Aorta (tissue), 5 donors: Measurements from ENCODE around the gene TBCK. TPM values are rescaled to one million over a fixed set of nuclear protein-coding genes. Genes with fewer than 3 reads are reported as not detected.
"Not testable (repeated sequence)": the region's sequence is repeated elsewhere in the genome, so short reads cannot be mapped to it uniquely, and the experiment has no call there.

Experiments
- ATAC-seq: fragments of 200-7000 bp; cut with Tn5 transposase; one replicate; pipeline ENCODE4 v1.9.1; 2022; ENCODE audit warnings: moderate library complexity; ENCODE audit not compliant: low FRiP score
- DNase-seq, 2 donors: peaks; one replicate each; pipeline ENCODE4 v3.0.0-alpha.2; 2020
- H3K27ac ChIP-seq, 2 donors: one replicate each; pipeline ENCODE4 v1.5.1; 2013; ENCODE audit warnings: low read length in 2 of 2, mild to moderate bottlenecking in 2 of 2, moderate library complexity in 2 of 2, control low read depth in 1 of 2, inconsistent platforms in 1 of 2, low read depth in 1 of 2
- H3K27me3 ChIP-seq, 2 donors: one replicate each; pipeline ENCODE4 v1.6.1; 2013; ENCODE audit warnings: control low read depth in 1 of 2, low read length in 1 of 2, mild to moderate bottlenecking in 1 of 2, moderate library complexity in 1 of 2; ENCODE audit not compliant: insufficient read depth in 2 of 2, control insufficient read depth in 1 of 2
- H3K36me3 ChIP-seq, 2 donors: one replicate each; pipeline ENCODE4 v1.6.1; 2013; ENCODE audit warnings: control low read depth in 1 of 2, low read length in 1 of 2, mild to moderate bottlenecking in 1 of 2; ENCODE audit not compliant: insufficient read depth in 2 of 2, control insufficient read depth in 1 of 2
- H3K4me1 ChIP-seq, 2 donors: one replicate each; pipeline ENCODE4 v1.6.1; 2013; ENCODE audit warnings: low read length in 2 of 2, control low read depth in 1 of 2, mild to moderate bottlenecking in 1 of 2, moderate library complexity in 1 of 2; ENCODE audit not compliant: insufficient read depth in 2 of 2, control insufficient read depth in 1 of 2
- H3K4me3 ChIP-seq, 2 donors: one replicate each; pipeline ENCODE4 v1.5.1; 2013; ENCODE audit warnings: low read length in 2 of 2, control low read depth in 1 of 2, mild to moderate bottlenecking in 1 of 2
- H3K9me3 ChIP-seq: one replicate; pipeline ENCODE4 v1.6.1; 2013; ENCODE audit warnings: mild to moderate bottlenecking, low read length; ENCODE audit not compliant: control insufficient read depth
- WGBS, 2 donors: extraction: QIAGEN DNeasy Blood & Tissue Kit; methylation state at CpG; one replicate each; pipeline ENCODE4 v1.1.7; 2013; 5-methylcytosine and 5-hydroxymethylcytosine counted together
- intact Hi-C, 2 donors: fragments of 100-400 bp; cut with DNase I; formaldehyde crosslinking; loops; one replicate each; pipeline versions ENCODE4 v1.14.2 to v1.15.0; 2022
- polyA plus RNA-seq, 2 donors: library from polyadenylated mRNA; stranded (reverse); fragments of 200-250 nt; gene quantifications; one replicate each; pipeline ENCODE4 v1.2.3, GENCODE V29; 2013
- total RNA-seq, 2 donors: library from RNA; stranded (reverse); fragmentation: NEBNext Ultra II Directional; extraction: Animal tissue kit (Norgen Biotek cat#: 25700); gene quantifications; one replicate each; pipeline ENCODE4 v1.2.1, GENCODE V29; 2021
- donor health status: healthy with polysubstance abuse.
- donor health status: Bipolar disorder and iron deficiency.
- donor health status: DM: no; HTN: no; CAD: no.
- donor health status: DM: no; HTN: no; CAD: no.
- donor health status: DM: yes; HTN: yes; CAD: no.

Gene TBCK
- total and polyA plus RNA-seq, 4 donors = 8.3 to 64.1 (median 31.1) TPM

DNA sequence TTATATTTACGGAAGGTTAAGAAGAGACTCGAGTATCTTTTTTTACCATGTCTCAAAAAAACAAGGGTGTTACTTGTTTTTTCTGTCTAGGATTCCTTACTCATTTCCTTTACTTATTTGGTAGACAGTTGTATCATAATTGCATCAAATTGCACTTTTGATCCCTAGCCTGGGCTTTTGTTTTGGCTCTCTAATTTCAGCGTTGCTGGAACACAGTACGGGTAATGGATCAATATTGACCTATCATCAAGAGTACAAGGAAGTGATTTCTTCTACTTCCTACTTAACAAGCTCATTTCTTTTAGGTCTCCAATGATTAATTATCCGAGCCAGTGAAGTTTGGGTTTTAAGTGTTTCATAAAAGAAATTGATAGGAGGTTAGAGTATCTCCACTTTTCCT, 17.2 kb upstream of the TBCK start:
- no peaks in the 10 kb centered on the region for H3K27me3 ChIP-seq

DNA sequence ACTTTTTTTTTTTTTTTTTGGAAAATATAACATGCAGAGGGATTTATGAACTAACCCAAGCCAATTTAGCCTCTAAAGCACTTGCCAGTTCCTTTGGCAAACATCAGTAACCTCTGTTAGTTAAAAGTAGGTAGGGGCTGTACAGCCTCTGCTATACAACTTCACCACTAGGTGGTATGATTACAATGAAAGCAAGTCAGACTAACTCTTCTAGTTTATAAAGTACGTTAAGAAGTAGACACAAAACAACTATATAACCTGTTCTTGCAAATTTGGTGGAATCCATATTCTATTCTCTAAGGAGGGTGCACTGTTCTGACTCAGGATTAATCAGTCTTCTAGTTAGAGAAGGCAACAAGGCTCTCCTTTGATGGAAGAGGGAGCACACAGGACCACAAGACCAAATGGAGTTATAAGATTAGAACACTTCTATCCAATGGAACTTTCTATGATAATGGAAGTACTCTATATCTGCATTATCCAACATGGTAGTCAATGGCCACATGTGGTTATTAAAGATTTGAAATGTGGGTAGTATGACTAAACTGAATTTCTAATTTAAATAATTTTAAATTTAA, 13.1 kb upstream of the TBCK start:
- Histone ChIP-seq H3K27ac (no peak overlapping the region), H3K4me3 (no peak overlapping the region), H3K4me1 (no peaks in the 10 kb centered on the region), H3K36me3 (peaks cover 0 to 3% of the 10 kb centered on the region in 2 donors), H3K27me3 (no peaks in the 10 kb centered on the region), H3K9me3 (no peaks in the 10 kb centered on the region)
- no peak for ATAC-seq
- 2 to 5% methylated on average over 1 of the region's 1 CpG for WGBS, 2 donors
- DNase-seq = no peak
- intact Hi-C loops = no loop called here

More for the DNA sequence above, 17.2 kb upstream of the TBCK start:
- no peaks in the 10 kb centered on the region for H3K9me3 ChIP-seq
- no peak for ATAC-seq
- H3K4me1 ChIP-seq = no peaks in the 10 kb centered on the region
- no peak overlapping the region for H3K27ac ChIP-seq
- intact Hi-C loops = no loop called here
- H3K36me3 ChIP-seq = peaks cover 3 to 4% of the 10 kb centered on the region in 2 donors
- DNase-seq = no peak
- 88 to 92% methylated on average over 5 of the region's 5 CpGs for WGBS, 2 donors
- no peak overlapping the region for H3K4me3 ChIP-seq

DNA sequence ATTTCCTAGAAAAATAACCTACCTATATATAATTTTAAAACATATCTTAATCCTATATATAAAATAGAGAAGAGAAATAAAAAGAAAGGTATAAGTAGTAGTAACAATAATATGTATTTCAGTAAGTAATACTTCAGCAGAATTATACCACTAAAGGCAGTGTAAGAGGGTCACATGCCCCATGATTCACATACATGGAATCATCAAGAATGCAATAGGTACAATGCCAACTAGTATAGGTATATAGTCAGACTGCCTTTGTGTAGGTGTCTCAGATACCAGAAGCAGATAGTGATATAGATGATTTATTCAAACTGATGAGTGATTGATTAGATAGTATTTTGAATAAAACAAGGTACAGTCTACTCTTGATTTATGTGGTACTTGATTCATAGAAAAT, 9.8 kb upstream of the TBCK start:
- no peaks in the 10 kb centered on the region for H3K36me3 ChIP-seq
- intact Hi-C loops = no loop called here
- H3K27ac ChIP-seq = no peak overlapping the region
- no peak for DNase-seq
- H3K4me1 ChIP-seq = no peaks in the 10 kb centered on the region
- H3K4me3 ChIP-seq = no peak overlapping the region
- H3K27me3 ChIP-seq = no peaks in the 10 kb centered on the region
- no peaks in the 10 kb centered on the region for H3K9me3 ChIP-seq
- ATAC-seq = no peak

DNA sequence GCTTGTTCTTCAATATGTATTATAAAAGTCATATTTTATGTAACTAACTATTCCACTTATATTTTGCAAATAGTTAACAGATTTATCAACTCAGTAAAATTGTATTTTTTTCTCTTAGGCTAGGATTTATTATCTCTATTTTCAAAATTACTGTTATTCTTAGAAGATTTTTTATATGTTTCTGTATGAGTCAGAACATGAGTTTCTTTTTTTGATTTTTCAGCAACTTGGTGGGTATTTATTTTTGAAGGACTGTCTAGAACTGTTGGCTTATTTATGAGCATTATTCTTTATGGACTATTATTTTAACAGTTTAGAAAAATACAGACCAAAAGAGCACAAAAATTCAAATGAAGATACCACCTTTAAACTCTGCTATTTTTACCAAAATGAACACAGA, 7.1 kb upstream of the TBCK start:
- intact Hi-C loops = no loop called here
- Histone ChIP-seq H3K4me1 (no peaks in the 10 kb centered on the region), H3K27ac (no peak overlapping the region), H3K9me3 (no peaks in the 10 kb centered on the region), H3K27me3 (no peaks in the 10 kb centered on the region), H3K4me3 (no peak overlapping the region), H3K36me3 (no peaks in the 10 kb centered on the region)
- ATAC-seq (no peak), DNase-seq (no peak)

DNA sequence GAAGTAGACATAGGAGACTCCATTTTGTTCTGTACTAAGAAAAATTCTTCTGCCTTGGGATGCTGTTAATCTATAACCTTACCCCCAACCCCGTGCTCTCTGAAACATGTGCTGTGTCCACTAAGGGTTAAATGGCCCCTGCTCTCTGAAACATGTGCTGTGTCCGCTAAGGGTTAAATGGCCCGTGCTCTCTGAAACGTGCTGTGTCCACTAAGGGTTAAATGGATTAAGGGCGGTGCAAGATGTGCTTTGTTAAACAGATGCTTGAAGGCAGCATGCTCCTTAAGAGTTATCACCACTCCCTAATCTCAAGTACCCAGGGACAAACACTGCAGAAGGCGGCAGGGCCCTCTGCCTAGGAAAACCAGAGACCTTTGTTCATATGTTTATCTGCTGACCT, 5.8 kb upstream of the TBCK start:
- H3K27me3 ChIP-seq, H3K27ac ChIP-seq, DNase-seq, H3K36me3 ChIP-seq, H3K4me3 ChIP-seq, H3K4me1 ChIP-seq, ATAC-seq, H3K9me3 ChIP-seq, intact Hi-C loops: not testable (repeated sequence)
- WGBS, 2 donors = 58 to 63% methylated on average over 6 of the region's 6 CpGs

DNA sequence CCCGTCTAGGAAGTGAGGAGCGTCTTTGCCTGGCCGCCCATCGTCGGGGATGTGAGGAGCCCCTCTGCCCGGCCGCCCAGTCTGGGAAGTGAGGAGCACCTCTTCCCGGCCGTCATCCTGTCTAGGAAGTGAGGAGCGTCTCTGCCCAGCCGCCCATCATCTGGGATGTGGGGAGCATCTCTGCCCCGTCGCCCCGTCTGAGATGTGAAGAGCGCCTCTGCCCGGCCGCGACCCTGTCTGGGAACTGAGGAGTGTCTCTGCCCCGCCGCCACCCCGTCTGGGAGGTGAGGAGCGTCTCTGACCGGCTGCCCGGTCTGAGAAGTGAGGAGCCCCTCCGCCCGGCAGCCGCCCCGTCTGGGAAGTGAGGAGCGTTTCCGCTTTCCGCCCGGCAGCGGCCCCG, 5.2 kb upstream of the TBCK start:
- 96 to 97% methylated on average over 24 to 34 of the region's 34 CpGs for WGBS, 2 donors
- H3K36me3 ChIP-seq, H3K4me3 ChIP-seq, H3K4me1 ChIP-seq, intact Hi-C loops, H3K27ac ChIP-seq, H3K9me3 ChIP-seq, H3K27me3 ChIP-seq, ATAC-seq: not testable (repeated sequence)
- DNase-seq = peak in 1 of 2 donors; percentile 44

DNA sequence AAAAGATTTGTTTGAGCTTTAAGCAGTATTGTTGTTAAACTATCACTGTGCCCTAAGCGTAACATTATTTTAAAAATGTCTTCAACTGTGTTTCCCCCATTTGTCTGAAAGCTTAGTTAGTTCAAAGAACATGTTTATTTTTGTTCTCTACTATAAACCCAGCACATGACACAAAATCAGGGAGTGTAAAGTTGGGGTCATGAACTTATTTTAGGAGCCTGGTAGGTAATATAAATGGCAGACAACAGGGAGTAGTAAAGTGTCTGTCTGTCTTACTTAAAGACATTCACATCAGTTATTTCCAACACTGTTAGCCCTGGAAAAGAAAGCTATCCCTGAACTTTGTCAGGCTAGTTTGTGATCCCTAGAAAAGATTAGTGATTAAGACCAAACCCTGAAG, 4.2 kb upstream of the TBCK start:
- no peak for DNase-seq
- WGBS, 2 donors = 95 to 96% methylated on average over 1 of the region's 1 CpG

DNA sequence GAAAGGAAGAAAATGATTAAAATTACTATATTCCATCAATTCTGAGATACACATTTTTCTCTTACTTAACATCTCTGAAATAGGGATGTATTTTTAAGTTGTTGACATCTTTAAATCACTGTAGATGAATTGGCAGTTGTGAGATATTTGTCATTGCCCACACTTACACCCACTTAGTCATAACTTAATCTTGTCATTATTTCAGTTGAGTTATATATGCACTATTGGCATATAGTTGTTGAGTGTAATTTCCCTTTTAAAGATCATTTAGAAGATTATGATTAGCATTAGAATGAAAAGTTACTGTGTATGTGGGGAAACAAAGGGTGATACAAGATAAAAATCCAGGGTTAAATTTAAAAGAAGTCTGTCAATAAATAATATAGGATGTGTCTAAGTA, 2.5 kb upstream of the TBCK start:
- intact Hi-C loops = loop anchor here (5.0 kb wide), 1 partner anchor 49 kb away; the partner anchor contains the start of gene GIMD1 (in 2 of the 2)
- H3K27ac ChIP-seq = no peak overlapping the region
- peaks cover 0 to 3% of the 10 kb centered on the region in 2 donors for H3K4me1 ChIP-seq
- ATAC-seq = no peak
- DNase-seq = no peak
- H3K4me3 ChIP-seq = no peak overlapping the region
- no peaks in the 10 kb centered on the region for H3K36me3 ChIP-seq
- no peaks in the 10 kb centered on the region for H3K27me3 ChIP-seq
- H3K9me3 ChIP-seq = no peaks in the 10 kb centered on the region

More for the DNA sequence above, 4.2 kb upstream of the TBCK start:
- Histone ChIP-seq H3K27ac (no peak overlapping the region), H3K27me3 (no peaks in the 10 kb centered on the region), H3K4me3 (no peak overlapping the region), H3K9me3 (no peaks in the 10 kb centered on the region), H3K36me3 (no peaks in the 10 kb centered on the region), H3K4me1 (no peaks in the 10 kb centered on the region)
- intact Hi-C loops = no loop called here
- ATAC-seq = no peak

DNA sequence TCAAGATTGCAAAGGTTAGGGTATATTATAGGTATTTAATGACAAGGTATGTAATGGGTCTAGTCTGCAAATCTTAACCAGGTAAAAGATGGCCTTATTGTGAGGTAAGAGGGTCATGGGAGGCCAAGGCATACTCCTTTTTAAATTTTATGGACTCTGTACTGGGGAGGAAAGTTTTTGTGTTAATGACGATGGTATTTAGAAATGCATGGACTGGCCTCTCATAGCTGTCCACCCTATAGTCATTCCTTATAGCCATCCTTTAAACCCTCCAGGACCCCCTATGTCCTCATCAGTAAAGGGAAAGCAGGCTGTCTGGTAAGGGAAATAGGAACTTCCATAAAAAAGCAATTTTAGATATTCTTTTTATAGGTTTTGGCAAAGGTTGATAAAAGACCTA, 1.8 kb upstream of the TBCK start:
- Histone ChIP-seq H3K27ac (no peak overlapping the region), H3K9me3 (no peaks in the 10 kb centered on the region), H3K4me1 (peaks cover 0 to 3% of the 10 kb centered on the region in 2 donors), H3K27me3 (no peaks in the 10 kb centered on the region), H3K4me3 (peak overlapping the region in 1 of 2 donors; percentile 12), H3K36me3 (no peaks in the 10 kb centered on the region)
- intact Hi-C loops = loop anchor here (5.0 kb wide), 1 partner anchor 49 kb away; the partner anchor contains the start of gene GIMD1 (in 2 of the 2)
- WGBS, 2 donors = 83 to 86% methylated on average over 1 of the region's 1 CpG
- ATAC-seq = no peak
- no peak for DNase-seq
